OCI-LY3 (cell line): Measurements from ENCODE around the gene TMEM151A.

Experiments used
- EZH2phosphoT487 ChIP-seq: fragments of 200-600 bp; shearing (Covaris generic); IDR thresholded peaks from 2 replicates; pipeline ENCODE4 v1.6.1; 2018; ENCODE audit warnings: antibody characterized with exemption, mixed run types, low read depth
- TF ChIP-seq, protein P1 (sequence below): fragments of 200-600, 300-600 bp; sonication (generic); IDR thresholded peaks from 2 replicates; pipeline ENCODE4 v1.5.1; 2014; ENCODE audit warnings: antibody characterized with exemption, low read length, low read depth

DNA sequence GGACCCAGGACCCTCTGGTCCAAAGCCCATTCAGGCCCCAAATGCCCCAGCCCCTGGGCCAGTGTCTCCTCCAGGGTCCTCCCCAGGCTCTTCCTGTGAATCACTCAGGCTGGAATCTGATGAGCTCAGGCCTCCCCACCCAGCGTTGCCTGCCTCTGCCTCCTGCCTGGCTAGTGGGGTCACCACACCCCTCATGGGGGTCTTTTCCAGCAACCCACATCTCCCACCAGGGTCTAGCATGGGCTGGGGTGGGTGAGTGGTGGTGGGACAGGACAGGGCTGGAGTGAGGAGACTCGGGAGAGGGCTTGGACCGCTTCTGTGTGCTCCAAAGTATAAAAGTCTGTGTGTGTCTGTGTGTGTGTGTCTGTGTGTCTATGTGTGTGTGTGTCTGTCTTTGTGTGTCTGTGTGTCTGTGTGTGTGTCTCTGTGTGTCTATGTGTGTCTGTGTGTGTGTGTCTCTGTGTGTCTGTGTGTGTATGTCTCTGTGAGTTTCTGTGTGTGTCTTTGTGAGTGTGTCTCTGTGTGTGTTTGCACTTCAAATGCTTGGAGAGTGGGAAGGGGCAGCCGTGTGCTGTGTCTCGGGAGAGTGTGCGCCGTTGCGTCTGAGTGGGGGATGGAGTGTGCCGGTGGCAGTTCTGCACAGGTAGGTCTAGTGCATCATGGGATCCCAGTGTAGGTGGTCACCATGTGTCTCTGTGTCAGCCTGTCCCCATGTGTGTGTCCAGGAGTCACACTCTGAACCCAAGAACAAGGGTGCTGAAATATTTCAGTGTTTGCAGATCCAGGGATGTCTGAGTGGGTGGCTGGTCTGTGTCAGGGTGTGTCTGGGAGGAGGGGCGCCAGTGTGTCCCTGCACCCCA is 35.7 kb downstream of the TMEM151A start:
- TF ChIP-seq, protein P1, sequence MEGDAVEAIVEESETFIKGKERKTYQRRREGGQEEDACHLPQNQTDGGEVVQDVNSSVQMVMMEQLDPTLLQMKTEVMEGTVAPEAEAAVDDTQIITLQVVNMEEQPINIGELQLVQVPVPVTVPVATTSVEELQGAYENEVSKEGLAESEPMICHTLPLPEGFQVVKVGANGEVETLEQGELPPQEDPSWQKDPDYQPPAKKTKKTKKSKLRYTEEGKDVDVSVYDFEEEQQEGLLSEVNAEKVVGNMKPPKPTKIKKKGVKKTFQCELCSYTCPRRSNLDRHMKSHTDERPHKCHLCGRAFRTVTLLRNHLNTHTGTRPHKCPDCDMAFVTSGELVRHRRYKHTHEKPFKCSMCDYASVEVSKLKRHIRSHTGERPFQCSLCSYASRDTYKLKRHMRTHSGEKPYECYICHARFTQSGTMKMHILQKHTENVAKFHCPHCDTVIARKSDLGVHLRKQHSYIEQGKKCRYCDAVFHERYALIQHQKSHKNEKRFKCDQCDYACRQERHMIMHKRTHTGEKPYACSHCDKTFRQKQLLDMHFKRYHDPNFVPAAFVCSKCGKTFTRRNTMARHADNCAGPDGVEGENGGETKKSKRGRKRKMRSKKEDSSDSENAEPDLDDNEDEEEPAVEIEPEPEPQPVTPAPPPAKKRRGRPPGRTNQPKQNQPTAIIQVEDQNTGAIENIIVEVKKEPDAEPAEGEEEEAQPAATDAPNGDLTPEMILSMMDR: no peak
- TF ChIP-seq EZH2phosphoT487: no peak
